ENCODE results near the gene NOTCH2.

The NOTCH2 gene

DNA sequence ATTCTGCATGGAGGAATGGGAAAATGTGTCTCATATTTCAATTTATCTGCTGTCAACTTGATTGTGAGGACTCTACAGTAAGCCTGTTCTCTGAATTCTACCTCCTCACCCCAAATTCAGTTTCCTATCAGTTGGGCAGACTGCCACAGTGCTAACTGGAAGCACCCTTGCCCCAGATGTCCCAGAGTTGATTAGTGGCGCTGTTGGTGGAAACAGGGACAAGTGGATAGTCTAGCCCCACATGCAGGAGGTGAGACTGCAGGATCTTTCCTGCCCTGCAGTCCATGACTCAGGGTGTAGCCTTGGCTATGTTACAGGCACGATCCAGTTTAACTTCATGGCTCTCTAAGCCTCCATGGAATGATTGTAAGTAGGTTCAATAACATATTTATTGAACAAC lies 195.3 kb downstream of the NOTCH2 start:
- no peak for DNase-seq (ENCODE audit: low spot score)

GRCh38 chr1:119873135-119874015 lies 196.1 kb downstream of the NOTCH2 start:
- DNase-seq (ENCODE audit: low spot score), result no peak

DNA sequence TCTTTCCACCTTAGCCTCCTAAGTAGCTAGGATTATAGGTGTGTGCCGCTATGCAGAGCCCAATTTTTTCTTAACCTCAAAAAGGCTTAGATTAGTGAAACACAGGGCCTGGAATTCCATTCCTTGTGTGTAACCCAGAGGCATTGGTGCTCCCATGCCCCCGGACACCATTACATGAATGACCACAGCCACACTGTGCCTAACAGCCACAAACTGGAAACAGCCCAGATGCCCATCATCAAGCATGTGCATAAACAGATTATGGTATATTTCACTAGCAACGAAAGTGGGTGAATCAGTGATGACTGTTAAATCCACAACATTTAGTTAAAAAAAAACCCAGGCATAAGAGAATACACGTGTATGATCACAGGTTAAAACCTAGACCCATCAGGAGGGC lies 197.6 kb downstream of the NOTCH2 start:
- no peak for DNase-seq (ENCODE audit: low spot score)

GRCh38 chr1:119870917-119871596 lies 198.4 kb downstream of the NOTCH2 start:
- peak; percentile 54 for DNase-seq (ENCODE audit: low spot score)

DNA sequence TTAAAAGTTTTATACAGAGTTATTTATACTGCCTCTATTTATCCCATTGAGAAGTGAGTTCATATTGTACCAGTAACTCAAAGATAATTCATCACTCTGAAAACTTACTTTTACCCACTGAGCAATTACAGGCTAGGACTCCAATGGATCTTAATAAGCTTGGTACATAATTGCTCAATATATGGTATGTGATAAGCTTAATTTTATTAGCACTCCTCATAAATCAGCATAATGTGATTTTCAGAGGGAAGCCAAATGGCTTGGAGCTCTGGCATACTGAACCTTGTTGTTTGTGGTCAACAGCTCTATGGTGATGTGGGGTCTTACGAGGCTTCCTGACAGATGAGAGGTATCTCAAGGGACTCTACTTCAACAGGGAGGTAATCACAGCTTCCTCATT lies 199.5 kb downstream of the NOTCH2 start:
- DNase-seq (ENCODE audit: low spot score), result no peak

DNA sequence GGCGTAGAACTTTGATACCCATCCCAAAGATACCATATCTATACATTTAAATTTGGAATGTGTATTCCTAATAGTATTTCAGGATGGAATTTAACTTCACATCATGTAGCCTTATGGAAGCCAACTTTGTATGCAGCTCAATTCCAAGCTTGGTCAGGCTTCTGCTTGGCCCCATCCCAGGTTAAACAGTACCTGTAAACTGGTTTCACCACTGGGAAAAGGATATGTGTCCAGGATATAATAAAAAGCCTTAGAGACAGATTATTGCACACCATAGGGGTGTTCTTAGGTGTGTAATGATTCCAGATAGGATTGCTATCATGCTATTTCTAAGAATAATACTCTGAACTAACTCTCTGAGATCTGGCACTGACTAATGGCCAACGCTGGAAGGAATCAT lies 201.3 kb downstream of the NOTCH2 start:
- no peak for DNase-seq (ENCODE audit: low spot score)

DNA sequence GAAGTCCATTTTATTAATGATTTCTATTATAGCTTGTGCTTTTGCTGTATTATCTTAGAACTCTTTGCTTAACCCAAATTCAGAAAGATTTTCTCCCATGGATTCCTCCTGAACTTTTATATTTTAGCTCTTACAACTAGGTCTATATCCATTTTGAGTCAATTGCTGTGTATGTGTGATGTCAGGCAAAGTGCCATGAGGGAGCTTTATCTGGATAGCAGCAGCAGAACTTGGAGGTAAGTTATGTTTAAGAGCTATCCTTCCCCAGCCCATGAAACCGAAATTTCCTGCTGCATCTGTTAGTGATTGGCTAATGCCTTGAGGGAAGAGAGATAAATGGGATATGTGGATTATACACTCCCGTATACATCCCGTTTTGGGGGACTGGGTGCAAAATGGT lies 203.0 kb downstream of the NOTCH2 start:
- no peak for DNase-seq (ENCODE audit: low spot score)

DNA sequence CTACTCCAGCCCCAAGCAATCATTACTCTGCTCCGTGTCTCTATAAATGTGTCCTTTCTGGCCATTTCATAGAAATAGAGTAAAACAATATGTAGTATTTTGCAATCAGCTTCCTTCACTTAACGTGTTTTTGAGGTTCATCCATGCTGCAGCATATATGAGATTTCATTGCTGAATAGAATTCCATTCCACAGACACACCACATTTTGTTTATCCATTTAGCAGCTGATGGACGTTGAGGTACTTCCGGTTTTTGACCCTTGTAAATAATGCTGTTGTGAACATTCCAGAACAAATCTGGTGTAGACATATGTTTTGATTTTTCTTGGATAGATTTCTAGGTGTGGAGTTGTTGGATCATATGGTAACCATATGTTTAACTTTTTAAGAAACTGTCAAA lies 203.8 kb downstream of the NOTCH2 start:
- DNase-seq (ENCODE audit: low spot score), result no peak

- no peak for DNase-seq (ENCODE audit: low spot score)
Observed at GRCh38 chr1:119862276-119862675, 207.2 kb downstream of the NOTCH2 start.

Data from globus pallidus (tissue), 1 donor.